Caco-2 (cell line): ENCODE results near the gene ATP8A2. TPM values are rescaled to one million over a fixed set of nuclear protein-coding genes. Genes with fewer than 3 reads are reported as not detected.

ENCODE experiments used
- BruUV-seq: library from RNA; stranded (reverse); fragments of 400-500 nt; replicated peaks from 2 replicates; lab custom pipeline; 2021; lab: Mats Ljungman, UMichigan
- CTCF ChIA-PET: fragments of 300-600 bp; sonication (Branson Sonifier 250); formaldehyde crosslinking; loops from one replicate; lab custom pipeline; 2022; ENCODE audit warnings: antibody characterized with exemption; lab: Charles Lee
- POLR2A ChIA-PET: fragments of 300-600 bp; sonication (Branson Sonifier 250); formaldehyde crosslinking; loops from one replicate; lab custom pipeline; 2022; ENCODE audit warnings: antibody characterized with exemption; lab: Charles Lee
- DNase-seq, 2 experiments: peaks; one replicate each; pipeline versions ENCODE4 v3.0.0 to v3.0.0-alpha.2; 2020 to 2022
- H3K27me3 ChIP-seq: replicated peaks from 2 replicates; pipeline ENCODE4 v1.6.0; 2011; ENCODE audit warnings: low read length; ENCODE audit not compliant: control insufficient read depth, insufficient read depth
- H3K36me3 ChIP-seq: 2 replicates; pipeline ENCODE4 v1.5.1; 2011; ENCODE audit warnings: low read length; ENCODE audit not compliant: control insufficient read depth, insufficient read depth
- H3K4me1 ChIP-seq: fragments of 250-450 bp; sonication (Bioruptor Pico); 2 replicates; pipeline ENCODE4 v1.5.1; 2020; ENCODE audit warnings: mild to moderate bottlenecking
- H3K4me3 ChIP-seq: 2 replicates; pipeline ENCODE4 v1.5.1; 2011; ENCODE audit warnings: low read depth, mild to moderate bottlenecking, control low read depth, low read length
- H3K9me3 ChIP-seq: fragments of 250-450 bp; sonication (Bioruptor Pico); 2 replicates; pipeline ENCODE4 v1.5.1; 2020; ENCODE audit warnings: mild to moderate bottlenecking, moderate library complexity
- H3K27ac Mint-ChIP-seq: one replicate; pipeline ENCODE4 v1.8.0; 2022; ENCODE audit warnings: mixed read lengths; ENCODE audit not compliant: unreplicated experiment
- H3K27me3 Mint-ChIP-seq: one replicate; pipeline ENCODE4 v1.8.0; 2022; ENCODE audit warnings: mixed read lengths; ENCODE audit not compliant: insufficient read depth, unreplicated experiment
- H3K36me3 Mint-ChIP-seq: one replicate; pipeline ENCODE4 v1.8.0; 2022; ENCODE audit warnings: mild to moderate bottlenecking, mixed read lengths; ENCODE audit not compliant: insufficient read depth, unreplicated experiment
- H3K4me1 Mint-ChIP-seq: one replicate; pipeline ENCODE4 v1.8.0; 2022; ENCODE audit warnings: low read depth, mixed read lengths; ENCODE audit not compliant: unreplicated experiment
- H3K4me3 Mint-ChIP-seq: one replicate; pipeline ENCODE4 v1.8.0; 2022; ENCODE audit warnings: mild to moderate bottlenecking, moderate library complexity, mixed read lengths; ENCODE audit not compliant: unreplicated experiment
- H3K9me3 Mint-ChIP-seq: one replicate; pipeline ENCODE4 v1.8.0; 2022; ENCODE audit warnings: mixed read lengths; ENCODE audit not compliant: unreplicated experiment
- intact Hi-C: fragments of 100-400 bp; cut with micrococcal nuclease; formaldehyde crosslinking; loops from one replicate; pipeline ENCODE4 v1.10.0; 2022; ENCODE audit not compliant: unreplicated experiment
- total RNA-seq: library from RNA; stranded (reverse); gene quantifications from 2 replicates; pipeline ENCODE4 v1.2.3, GENCODE V29; 2022
- TF ChIP-seq, protein P1 (sequence below), 2 experiments: fragments of 200-600 bp in 1 of 2; IDR thresholded peaks; 1 replicate in 1 of 2; 2 replicates in 1 of 2; pipeline versions ENCODE4 v1.5.1 to v1.8.0; 2011 to 2022; ENCODE audit warnings: antibody characterized with exemption in 1 of 2, control low read depth in 1 of 2, inconsistent platforms in 1 of 2, low read depth in 1 of 2, low read length in 1 of 2, mild to moderate bottlenecking in 1 of 2, moderate library complexity in 1 of 2; ENCODE audit not compliant: insufficient read depth in 1 of 2, severe bottlenecking in 1 of 2, unreplicated experiment in 1 of 2

Gene ATP8A2
- total RNA-seq, 1 experiment from 2014 or later, result 0.05 TPM

- DNase-seq, result no peak
- no TSS peak for BruUV-seq
- H3K4me1 Mint-ChIP-seq, result peaks cover 41% of the 10 kb centered on the region
- no peaks in the 10 kb centered on the region for H3K36me3 Mint-ChIP-seq
- ChIA-PET POLR2A (no interaction called here), CTCF (no interaction called here)
- TF ChIP-seq, protein P1, sequence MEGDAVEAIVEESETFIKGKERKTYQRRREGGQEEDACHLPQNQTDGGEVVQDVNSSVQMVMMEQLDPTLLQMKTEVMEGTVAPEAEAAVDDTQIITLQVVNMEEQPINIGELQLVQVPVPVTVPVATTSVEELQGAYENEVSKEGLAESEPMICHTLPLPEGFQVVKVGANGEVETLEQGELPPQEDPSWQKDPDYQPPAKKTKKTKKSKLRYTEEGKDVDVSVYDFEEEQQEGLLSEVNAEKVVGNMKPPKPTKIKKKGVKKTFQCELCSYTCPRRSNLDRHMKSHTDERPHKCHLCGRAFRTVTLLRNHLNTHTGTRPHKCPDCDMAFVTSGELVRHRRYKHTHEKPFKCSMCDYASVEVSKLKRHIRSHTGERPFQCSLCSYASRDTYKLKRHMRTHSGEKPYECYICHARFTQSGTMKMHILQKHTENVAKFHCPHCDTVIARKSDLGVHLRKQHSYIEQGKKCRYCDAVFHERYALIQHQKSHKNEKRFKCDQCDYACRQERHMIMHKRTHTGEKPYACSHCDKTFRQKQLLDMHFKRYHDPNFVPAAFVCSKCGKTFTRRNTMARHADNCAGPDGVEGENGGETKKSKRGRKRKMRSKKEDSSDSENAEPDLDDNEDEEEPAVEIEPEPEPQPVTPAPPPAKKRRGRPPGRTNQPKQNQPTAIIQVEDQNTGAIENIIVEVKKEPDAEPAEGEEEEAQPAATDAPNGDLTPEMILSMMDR (IDR thresholded peaks at IDR 0.05; ENCODE audit: insufficient read depth in 1 of 2, low read depth in 1 of 2, low read length in 1 of 2, severe bottlenecking in 1 of 2, unreplicated experiment in 1 of 2), result no peak
- Histone ChIP-seq H3K9me3 (no peaks in the 10 kb centered on the region), H3K36me3 (no peaks in the 10 kb centered on the region), H3K27me3 (no peaks in the 10 kb centered on the region), H3K4me1 (peaks cover 23% of the 10 kb centered on the region), H3K4me3 (no peak overlapping the region)
- H3K27me3 Mint-ChIP-seq, result no peaks in the 10 kb centered on the region
- H3K9me3 Mint-ChIP-seq, result no peaks in the 10 kb centered on the region
- H3K4me3 Mint-ChIP-seq, result no peak overlapping the region
- intact Hi-C loops, result no loop called here
- peak overlapping the region; percentile 88 for H3K27ac Mint-ChIP-seq
These were observed 607.6 kb downstream of the ATP8A2 start for GRCh38 chr13:25979371-25979770.

DNA sequence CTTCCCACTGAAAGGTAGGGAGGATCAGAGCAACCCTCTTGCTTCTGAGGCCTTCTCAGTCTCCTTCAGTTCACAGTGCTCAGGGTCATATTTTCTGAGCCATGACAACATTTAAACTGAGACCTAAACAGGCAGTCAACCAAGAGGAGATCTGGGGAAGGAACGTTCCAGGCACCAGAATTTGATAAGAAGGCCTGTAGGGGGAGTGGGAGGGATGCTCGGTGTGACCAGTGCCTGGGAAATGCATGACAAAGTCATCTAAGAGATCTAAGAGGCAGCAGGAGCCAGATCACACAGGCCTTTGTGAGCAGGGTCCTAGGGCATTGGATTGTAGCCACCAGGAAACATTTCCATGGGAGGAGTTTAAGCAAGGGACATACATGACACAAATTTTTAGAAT is 608.5 kb downstream of the ATP8A2 start:
- POLR2A ChIA-PET, result no interaction called here
- peak overlapping the region; percentile 88 for H3K27ac Mint-ChIP-seq

GRCh38 chr13:25981060-25981459 is 609.3 kb downstream of the ATP8A2 start:
- peaks cover 23% of the 10 kb centered on the region for H3K4me1 ChIP-seq
- DNase-seq, result no peak
- Mint-ChIP-seq H3K36me3 (no peaks in the 10 kb centered on the region), H3K4me3 (no peak overlapping the region), H3K9me3 (no peaks in the 10 kb centered on the region), H3K4me1 (peaks cover 35% of the 10 kb centered on the region), H3K27me3 (no peaks in the 10 kb centered on the region), H3K27ac (no peak overlapping the region)
- H3K4me3 ChIP-seq, result no peak overlapping the region
- no peaks in the 10 kb centered on the region for H3K9me3 ChIP-seq
- TF ChIP-seq, protein P1 (IDR thresholded peaks at IDR 0.05; ENCODE audit: insufficient read depth in 1 of 2, low read depth in 1 of 2, low read length in 1 of 2, severe bottlenecking in 1 of 2, unreplicated experiment in 1 of 2), result no peak
- ChIA-PET CTCF (no interaction called here), POLR2A (no interaction called here)
- BruUV-seq, result no TSS peak
- intact Hi-C loops, result loop anchor here (2.0 kb wide), 1 partner anchor 22 kb away; no protein-coding TSS in a partner anchor
- no peaks in the 10 kb centered on the region for H3K36me3 ChIP-seq
- no peaks in the 10 kb centered on the region for H3K27me3 ChIP-seq

More for the DNA sequence above, 608.5 kb downstream of the ATP8A2 start:
- TF ChIP-seq, protein P1 (IDR thresholded peaks at IDR 0.05; ENCODE audit: insufficient read depth in 1 of 2, low read depth in 1 of 2, low read length in 1 of 2, severe bottlenecking in 1 of 2, unreplicated experiment in 1 of 2), result peak; percentile 43 to 51
- Mint-ChIP-seq H3K27me3 (no peaks in the 10 kb centered on the region), H3K4me3 (no peak overlapping the region), H3K36me3 (no peaks in the 10 kb centered on the region), H3K9me3 (no peaks in the 10 kb centered on the region), H3K4me1 (peaks cover 35% of the 10 kb centered on the region)
- H3K36me3 ChIP-seq, result no peaks in the 10 kb centered on the region
- intact Hi-C loops, result loop anchor here (1.0 to 2.0 kb wide), 2 partner anchors 23 to 83 kb away; no protein-coding TSS in a partner anchor
- BruUV-seq, result no TSS peak
- H3K9me3 ChIP-seq, result no peaks in the 10 kb centered on the region
- CTCF ChIA-PET, result no interaction called here
- peak in 1 of 2 experiments; percentile 44 for DNase-seq
- H3K4me3 ChIP-seq, result no peak overlapping the region
- no peaks in the 10 kb centered on the region for H3K27me3 ChIP-seq
- peaks cover 23% of the 10 kb centered on the region for H3K4me1 ChIP-seq
